ENCODE data around the gene BBS9.
"Not testable (repeated sequence)": the region's sequence is repeated elsewhere in the genome, so short reads cannot be mapped to it uniquely, and the experiment has no call there.

The BBS9 gene

DNA sequence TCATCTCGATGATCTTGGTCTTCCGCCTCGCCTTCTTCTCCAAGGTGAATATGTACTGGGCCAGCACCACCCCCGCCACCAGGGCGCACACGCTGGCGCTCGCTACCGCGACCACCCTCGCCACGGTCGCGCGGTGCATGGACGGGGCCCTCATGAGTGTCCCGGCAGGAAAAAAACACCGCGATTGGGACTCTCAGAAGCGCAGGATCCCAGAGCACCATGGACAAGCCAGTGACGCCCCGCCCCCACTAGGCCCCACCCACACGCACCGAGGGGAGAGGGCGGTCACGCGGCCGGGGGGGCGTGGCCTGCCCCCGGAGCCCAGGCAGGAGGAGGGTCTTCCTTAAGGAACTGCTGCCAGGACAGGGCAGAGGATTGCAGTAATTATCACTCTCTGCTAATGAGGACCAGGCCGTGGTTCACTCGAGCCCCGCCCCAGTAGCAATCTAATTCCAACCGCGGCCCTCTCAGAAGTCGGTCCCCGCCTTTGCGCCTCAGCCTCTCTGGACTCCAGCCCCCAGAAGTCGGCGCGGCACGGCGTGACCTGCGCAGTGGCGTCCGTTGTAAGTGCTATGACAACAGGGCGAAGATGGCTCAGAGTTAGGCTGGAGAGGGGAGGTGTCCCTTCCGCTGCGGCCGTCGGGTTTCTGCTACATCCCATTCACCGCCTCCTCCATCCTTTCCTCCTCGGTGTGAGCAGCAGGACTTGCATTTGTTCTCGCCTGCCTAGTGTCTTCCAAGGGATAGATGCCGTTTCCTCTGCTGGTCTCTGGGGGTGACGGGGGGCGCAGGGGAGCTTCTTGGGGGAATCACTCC lies at the start of gene BBS9:
BBS9 (plus strand) TSS at position 575 of the 816 bp plus-strand sequence. CDS start 16,689 bp downstream, outside the sequence.
- peak; percentile 86 for DNase-seq

DNA sequence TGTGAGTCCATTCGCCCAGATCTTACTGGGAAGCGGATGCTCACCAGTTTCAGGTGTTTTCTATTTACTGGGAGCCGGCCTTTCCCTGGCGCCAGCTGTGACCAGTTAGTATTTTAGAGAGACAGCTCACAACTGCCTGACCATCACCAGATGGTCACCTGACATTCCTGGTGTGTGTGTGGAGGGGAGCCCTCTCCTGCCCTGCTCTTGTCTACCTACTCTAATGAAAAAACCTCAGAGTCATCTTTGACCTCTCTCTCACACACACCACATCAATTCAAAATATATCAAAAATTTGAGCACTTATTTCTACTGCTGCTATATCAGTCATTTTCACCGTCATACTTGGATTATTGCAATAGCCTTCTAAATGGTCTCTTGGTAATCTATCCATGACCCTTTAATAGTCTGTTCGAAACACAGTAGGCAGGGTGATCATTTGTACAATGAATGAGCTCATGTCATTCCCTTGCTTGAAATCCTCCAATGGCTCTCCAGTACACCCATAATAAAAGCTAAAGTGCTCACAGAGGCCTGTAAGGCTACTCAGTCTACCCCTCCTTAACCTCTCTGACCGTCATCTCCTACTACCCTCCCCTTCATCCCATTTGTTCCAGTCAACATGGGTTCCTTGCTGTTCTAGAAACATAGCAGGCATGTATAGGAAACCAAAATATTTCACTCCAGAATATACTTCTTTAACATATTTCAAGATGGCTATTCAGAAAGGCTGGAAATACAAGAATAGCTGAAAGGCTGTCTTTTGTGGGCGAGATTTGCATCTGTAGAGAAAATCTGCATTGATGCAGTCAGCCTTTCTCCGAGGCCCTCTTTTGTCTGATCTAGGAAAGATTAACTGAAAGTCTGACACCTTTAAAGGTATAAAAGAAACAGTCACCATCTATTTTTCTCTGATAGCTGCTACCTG lies 49.3 kb upstream of the BBS9 start:
- no peak for DNase-seq

DNA sequence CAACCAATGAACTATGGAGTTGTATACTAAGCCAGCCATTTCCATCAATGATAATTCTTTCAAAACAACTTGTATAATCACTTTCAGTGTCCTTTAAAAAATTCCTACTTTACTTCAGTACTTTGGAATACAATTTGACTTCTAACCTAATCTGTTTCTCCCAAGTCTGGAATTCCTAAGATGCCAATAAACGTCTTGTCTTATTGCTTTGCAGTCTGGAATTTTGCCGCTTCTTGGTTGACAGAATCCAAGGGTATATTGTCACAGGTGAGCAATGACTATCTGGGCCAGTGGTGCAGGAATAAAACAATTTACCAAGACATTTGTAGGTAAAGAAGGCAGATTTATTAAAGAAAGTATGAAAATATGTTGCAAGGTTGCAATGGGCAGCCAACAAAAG lies 42.0 kb upstream of the BBS9 start:
- DNase-seq: no peak

DNA sequence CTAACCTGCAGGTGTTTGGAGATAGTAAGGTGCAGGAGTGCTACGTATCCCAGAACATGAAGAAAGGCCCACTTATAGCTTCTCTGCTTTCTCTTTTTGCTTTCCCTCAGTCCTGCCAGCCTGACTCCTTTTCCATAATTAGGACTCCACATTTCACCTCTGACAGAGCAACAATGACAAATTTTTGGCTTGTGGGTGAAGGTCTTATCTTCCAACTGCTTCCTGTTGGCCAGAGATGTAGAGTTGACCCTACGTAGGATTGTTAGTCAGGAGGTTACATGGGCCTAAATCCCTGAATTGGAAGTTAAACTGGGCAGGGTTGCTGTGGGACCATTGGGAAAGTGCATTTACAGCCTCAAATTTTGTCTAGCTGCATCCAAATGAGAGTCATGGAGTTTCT lies 41.5 kb upstream of the BBS9 start:
- DNase-seq: no peak

DNA sequence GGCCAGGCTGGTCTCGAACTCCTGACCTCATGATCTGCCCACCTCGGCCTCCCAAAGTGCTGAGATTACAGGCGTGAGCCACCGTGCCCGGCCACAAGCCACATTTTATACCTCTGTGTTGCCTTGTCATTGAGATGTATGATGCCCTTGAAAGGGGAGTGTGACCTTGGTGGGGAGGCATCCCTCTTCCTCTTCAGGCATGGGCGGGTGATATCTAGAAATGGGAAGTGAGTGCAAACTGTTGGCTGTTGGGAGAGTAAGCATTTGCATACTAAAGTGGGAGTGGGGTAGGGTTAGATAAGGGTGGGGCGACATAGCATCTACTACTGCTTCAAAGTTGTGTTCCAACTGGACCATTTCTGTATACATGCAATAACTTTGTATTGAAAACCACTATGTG lies 40.2 kb upstream of the BBS9 start:
- DNase-seq: no peak

DNA sequence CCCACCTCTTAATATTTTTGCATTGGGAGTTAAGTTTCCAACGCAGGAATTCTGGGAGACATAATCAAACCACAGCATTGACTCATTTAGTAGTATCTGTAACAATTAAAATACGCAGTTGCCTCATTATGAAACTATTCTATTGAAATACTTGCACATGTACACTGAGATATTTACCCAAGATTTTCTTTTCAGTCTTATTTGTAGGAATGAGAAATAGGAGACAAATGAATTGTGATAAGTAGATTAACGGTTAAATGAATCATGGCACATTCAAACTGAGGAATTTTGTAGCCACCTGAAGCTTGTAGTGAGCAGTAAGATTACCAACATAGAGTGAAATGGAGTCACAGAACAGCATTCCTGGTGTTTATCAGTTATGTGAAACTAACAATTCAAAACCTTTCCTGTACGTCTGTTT lies 38.2 kb upstream of the BBS9 start:
- DNase-seq: no peak

DNA sequence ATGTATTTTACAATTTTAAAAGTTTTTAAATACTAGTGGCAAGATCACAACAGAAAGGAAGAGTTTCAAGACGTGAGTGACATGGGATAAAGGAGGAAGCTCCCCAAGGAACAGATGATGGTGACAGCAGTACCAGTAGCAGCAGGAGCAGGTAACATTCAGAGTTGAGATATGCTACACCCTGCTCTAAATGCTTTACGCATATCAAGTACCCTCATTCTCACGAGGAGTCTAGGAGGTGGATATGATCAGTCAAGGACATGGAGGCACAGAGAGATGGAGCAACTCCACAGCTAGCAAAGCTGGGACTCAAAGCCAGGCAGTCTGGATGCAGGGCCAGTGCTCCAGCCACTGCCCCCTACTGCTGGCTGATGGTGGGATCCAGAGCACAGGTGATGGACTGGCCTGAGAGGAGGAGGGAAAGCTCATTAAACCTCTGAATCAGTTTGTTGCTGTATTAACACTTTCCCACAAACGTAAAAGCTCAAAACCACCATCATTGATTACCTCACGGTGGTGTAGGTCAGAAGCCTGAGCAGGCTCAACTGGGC lies 37.6 kb upstream of the BBS9 start:
- no peak for DNase-seq

DNA sequence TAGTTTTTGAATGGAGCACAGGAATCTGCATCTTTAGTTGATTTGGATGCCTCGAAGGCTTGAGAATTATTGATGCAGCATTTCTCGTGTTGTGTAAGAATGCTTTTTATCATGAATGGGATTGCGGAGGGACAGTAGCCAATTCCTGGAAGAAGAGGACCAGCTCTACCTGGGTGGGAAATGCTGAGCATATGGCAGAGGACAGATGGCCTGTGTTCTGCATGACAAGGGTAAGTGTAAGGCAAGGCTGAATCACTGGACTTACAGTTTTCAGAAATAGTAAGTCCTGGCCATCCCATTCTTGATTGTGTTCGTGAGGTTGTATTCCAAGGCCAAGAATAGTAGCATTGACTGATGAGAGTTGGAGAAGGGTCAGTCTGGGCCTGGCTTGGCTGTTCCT lies 36.1 kb upstream of the BBS9 start:
- no peak for DNase-seq

DNA sequence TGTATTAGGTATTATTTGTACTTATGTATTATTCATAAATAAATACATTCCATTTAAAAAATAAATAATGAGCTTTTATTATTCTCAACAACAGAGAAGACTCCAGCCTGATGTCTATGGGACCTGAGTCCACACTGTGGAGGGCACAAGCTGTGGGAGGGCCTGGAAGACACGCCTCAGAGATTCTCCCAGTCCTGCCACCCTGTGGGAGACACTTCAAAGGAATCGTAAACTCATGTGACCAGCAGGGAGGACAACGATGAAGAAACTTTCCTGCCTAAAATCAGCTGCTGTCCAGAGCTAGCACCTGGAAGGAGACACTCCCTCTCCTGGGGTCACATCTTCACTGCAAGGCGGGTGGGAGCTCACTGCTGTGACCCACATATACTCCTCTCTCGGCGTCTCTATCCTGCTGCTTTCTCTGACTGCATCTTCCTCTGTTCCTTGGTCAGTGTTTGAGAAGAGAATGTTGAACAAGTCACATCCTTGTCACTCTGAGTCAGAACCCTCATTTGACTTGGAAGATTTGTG lies 34.6 kb upstream of the BBS9 start:
- not testable (repeated sequence) for DNase-seq

DNA sequence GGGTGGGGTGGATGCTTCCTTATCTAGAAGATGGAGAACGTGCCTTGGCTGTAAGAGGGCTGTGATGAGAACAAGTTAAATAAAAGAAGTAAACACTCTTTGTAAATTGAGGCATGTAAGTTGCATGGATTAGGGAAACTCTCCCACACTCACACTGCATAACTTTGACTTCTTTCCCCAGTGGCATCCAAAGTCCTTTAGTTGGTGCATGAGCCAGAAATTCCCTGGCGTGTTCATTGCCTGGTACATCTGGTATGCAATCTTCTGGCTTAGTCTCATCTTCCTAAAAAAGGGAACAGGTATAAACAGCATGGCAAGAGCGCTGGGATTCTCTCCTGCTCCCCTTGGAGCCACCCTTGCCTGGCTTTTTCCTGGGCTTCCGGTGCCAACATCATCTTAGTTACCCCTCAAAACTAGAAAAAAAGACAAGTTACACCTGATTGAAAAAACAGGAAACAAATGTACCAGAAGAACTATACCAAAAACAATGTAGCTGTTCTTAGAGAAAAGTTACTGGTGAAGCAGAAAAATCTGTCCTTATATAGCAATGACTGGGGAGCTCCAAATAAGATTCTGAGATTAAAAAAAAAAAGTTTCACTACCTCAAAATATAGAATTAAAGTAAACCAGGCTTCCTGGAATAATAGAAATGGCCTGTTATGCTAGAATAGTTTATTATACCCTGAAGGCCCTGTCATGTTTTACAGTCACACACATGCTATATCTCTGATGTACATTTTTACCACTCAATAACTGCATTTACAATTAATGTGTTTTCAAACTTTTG lies 30.0 kb upstream of the BBS9 start:
- no peak for DNase-seq

DNA sequence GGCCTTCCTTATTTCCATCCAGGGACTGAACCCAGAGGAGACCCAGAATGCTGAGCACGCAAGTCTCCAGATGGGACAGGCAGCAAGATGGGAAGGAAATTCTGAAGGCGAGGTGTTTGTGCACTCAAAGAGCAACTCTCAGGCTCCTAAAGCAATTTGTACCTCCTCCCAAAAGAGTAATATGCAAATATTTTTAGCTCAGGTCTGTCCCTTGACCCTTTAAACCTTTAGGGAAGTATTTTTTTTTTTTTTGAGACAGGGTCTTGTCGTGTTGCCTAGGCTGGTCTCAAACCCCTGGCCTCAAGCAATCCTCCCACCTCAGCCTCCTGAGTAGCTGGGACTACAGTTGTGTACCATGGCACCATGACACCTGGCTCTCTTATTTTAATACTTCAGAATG lies 28.6 kb upstream of the BBS9 start:
- DNase-seq: no peak

DNA sequence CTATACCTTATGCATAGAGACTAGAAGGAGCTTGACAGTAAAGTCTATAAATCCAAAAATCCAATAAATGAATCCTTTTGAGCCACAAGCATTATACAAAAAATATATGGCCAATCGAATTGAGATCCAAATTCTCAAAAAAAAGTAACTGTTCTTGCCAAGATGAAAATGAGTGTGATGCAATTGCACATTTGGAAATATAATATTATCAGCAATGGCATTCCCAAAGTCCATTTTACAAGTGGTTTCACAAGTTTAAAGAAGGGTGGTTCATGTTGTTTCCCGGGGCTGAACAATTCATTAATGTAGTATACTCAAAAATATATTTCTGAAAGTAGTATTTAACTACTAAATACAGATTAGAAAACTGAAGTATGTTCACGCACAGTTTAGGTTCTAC lies 27.5 kb upstream of the BBS9 start:
- DNase-seq: no peak

DNA sequence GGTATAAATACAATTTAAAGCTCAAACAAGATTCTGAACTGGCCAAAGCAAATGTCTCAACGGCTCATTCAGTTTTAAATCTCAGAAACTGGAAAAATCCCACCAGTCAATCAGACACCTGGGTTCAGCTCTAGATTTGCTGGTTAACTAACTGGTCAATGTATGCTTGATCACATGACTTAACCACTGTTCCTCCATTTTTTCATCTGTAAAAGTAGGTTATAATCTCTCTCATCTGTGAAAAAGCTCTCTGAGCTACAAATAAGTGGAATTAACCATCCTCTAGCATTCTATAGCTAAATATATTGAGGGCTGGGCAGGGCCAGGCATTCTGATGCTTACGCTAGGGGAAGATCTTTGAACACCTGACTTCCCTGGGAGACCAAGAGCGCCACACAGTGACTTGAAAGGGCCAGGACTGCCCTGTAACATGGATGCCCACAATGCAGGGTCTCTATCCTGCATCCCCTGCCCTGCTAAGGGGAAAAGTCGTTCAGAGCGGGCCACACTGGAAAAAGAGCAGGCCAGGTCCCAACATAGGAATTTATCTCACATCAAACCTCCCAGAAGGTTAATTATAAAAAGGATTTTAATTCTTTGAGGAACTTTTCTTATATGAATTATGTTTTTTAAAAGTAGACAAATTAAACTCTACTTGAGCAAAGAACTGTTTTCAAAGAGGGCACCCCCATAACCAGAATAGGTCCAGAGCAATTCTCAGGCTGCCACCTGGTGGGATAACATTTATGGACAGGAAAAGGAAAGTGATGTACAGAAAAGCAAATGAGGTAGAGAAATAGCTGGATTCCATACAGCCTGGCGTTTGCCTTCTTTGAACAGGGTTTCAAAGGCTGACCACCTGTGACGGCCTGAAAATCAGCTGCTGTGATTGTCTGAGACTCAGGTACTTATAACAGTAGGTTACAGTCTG lies 22.0 kb upstream of the BBS9 start:
- no peak for DNase-seq

DNA sequence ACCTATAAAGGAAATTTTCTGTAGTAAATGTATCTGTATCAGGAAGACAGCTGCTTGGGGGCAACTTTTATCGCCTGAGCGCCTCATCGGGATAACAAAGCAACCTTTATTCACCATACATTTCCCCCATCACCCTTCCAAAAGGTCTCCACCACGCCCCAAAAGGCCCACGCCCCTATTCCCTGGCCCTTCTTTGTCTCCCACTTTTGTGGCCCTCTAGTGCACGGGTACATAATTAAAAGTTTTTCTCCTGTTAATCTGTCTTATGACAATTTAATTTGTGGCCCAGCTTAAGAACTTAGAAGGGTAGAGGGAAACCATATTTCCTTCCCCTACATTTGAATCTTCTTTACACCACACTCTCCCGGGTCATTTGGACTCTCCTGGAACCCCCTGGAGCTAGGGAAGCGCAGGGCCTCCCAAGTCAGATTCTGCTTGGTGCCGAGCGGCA lies 20.8 kb upstream of the BBS9 start:
- no peak for DNase-seq

DNA sequence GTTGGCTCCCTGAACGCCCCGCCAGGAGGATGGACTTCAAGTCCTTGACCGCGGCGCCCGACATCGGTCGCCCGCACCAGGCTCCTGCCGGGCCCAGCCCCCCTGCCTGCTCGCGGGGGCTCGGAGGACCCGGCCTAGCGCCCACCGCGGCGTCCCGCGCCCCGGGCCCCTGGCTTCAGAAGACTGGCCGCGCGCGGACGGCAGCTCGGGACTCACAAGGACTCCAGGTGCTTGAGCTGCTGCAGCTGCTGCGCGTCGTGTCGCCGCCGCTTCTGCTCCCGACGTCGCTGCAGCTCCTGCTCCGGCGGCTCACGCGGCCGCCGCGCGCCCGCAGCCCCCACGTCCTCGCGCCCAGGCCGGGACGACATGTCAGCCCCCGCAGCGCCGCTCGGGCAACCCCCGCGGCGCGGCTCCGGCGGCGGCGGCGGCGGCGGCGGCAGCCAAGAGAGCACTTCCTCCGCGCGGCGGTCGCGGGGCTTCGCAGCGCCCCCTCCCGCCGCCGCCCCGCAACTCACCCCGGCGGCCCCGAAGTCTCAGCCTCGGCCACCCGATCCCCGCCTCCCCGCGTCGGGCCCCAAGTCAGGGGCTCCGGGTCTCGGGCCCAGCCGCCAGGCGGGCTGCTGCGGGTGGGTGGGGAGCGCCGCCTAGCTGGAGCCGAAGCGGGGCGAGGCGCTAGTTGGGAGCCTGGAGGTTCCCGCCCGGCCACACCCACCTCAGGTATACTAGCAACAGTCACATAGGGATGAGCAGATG lies 20.2 kb upstream of the BBS9 start, which contains the start of gene RP9:
RP9 (minus strand) TSS at position 400 of the 753 bp plus-strand sequence; CDS start at position 368, 32 bp downstream.
- peak; percentile 73 for DNase-seq

DNA sequence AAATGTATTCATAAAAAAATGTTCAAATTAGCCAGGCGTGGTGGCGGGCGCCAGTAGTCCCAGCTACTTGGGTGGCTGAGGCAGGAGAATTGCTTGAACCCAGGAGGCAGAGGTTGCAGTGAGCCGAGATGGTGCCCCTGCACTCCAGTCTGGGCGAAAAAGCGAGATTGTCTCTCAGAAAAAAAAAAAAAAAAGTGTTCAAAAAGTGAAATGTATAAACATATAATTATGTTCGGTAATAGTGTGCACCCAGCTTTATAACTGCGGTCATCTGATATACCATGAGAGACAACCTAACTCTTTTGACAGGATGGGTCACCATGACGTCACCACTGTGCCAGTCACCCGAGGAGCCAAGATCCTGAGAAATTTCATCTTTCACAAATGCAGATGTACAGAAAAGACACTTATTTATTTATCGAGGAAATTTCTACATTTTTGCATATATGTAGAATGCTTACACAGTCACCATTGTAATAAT lies 19.6 kb upstream of the BBS9 start:
- DNase-seq: no peak

DNA sequence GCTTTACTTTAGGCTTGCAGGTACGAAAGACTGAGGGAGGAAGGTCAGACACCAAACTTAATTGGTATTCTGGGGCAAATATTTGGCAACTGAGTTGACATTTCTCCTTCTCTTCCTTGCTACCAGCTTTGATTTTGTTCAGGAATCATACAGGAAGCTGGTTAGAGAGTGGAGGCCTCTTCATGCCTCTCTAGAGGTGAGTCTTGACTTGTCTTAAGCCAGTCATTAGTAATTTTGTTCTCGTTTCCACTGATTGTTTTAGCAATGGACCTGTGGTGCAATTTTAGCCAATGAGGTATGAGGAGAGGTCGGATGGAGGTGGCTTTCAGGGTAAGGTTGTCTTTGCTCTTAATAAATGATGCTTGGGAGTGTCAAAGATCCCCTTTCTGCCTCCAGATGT lies 17.8 kb upstream of the BBS9 start:
- DNase-seq: no peak

DNA sequence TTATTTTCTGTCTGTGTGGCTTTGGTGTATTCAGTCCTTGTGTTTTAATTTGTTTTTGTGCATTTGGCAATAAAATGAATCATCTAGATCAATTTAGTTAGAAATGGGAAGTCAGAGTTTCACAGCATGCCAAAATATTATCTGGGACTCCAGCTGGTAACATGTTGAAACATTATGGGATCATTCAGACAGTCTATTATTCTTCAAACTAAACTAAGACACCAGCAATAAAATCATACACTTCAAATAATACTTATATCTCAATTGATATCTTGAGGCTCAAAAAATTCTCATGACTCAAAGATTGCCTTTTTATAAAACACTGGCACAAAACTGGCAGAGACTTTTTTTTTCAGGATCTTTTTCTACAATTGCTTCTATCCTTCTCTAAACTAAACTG lies 14.4 kb upstream of the BBS9 start:
- no peak for DNase-seq

DNA sequence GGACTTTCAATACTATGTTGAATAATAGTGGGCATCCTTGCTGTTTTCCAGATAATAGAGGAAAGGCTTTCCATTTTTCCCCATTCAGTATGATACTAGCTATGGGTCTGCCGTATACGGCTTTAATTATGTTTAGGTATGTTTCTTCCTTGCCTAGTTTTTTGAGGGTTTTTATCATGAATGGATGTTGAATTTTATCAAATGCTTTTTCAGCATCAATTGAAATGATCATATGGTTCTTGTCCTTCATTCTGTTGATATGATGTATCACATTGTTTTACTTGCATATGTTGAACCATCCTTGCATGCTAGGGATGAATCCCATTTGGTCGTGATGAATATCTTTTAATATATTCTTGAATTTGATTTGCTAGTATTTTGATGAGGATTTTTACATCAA lies 11.0 kb upstream of the BBS9 start:
- DNase-seq: no peak

DNA sequence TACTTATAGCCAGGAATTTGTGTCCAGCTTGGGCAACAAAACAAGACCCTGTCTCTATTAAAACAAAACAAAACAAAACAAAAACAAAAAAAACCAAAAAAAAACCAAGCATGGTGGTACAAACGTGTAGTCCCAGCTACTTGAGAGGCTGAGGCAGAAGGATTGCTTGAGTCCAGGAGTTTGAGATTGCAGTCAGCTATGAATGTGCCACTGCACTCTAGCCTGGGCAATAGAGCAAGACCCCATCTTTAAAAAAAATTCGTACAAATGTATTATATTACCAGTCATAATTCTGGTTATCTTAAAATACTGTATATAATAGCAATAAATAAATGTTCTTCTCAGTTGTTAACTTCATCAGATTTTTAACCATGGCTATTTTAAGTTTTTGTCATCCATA lies 2.3 kb upstream of the BBS9 start:
- no peak for DNase-seq

Data from stimulated activated CD4-positive, alpha-beta T cell treated with anti-CD3 and anti-CD28 coated beads, Interleukin-12 subunit alpha, Interleukin-12 subunit beta, amount 100 ng/mL, for 4 hours (primary cell).